ENCODE measurements around the gene POP7.
"Not testable (repeated sequence)": the region's sequence is repeated elsewhere in the genome, so short reads cannot be mapped to it uniquely, and the experiment has no call there.

Gene POP7

GRCh38 chr7:100705753-100706671 is at the start of gene POP7:
Gene POP7, plus strand, starts transcription at chr7:100706121. Its CDS starts 710 bp downstream, at chr7:100706831.
- peak within 1 kb of the TSS; percentile 92 for H3K27ac ChIP-seq
- TF ChIP-seq CTCF (conservative IDR thresholded peaks at IDR 0.05) = no peak

- H3K27ac ChIP-seq = not testable (repeated sequence)
Measured at GRCh38 chr7:100662194-100662776, 43.6 kb upstream of the POP7 start.

- no peak overlapping the region for H3K27ac ChIP-seq
- no peak for TF ChIP-seq CTCF (conservative IDR thresholded peaks at IDR 0.05)
Measured at GRCh38 chr7:100665168-100665726, 40.7 kb upstream of the POP7 start.

- H3K27ac ChIP-seq = no peak overlapping the region
- no peak for TF ChIP-seq CTCF (conservative IDR thresholded peaks at IDR 0.05)
Measured at GRCh38 chr7:100667331-100668068, 38.4 kb upstream of the POP7 start.

- H3K27ac ChIP-seq = no peak overlapping the region
- TF ChIP-seq CTCF (conservative IDR thresholded peaks at IDR 0.05) = no peak
Measured at GRCh38 chr7:100668069-100668449, 37.9 kb upstream of the POP7 start.

- H3K27ac ChIP-seq = not testable (repeated sequence)
Measured at GRCh38 chr7:100669106-100669505, 36.8 kb upstream of the POP7 start.

- TF ChIP-seq CTCF (conservative IDR thresholded peaks at IDR 0.05) = no peak
- H3K27ac ChIP-seq = no peak overlapping the region
Measured at GRCh38 chr7:100670074-100670473, 35.8 kb upstream of the POP7 start.

Measured in VCaP (cell line).